22Rv1 (cell line): ENCODE results near the gene CLIC3.

Source experiments
- H3K27ac ChIP-seq: fragments of 450-650 bp; 2 replicates; pipeline ENCODE4 v1.5.1; 2017
- CTCF ChIP-seq: fragments of 450-650 bp; IDR thresholded peaks from 2 replicates; pipeline ENCODE4 v1.5.1; 2017; ENCODE audit warnings: mild to moderate bottlenecking
- ZFX ChIP-seq: fragments of 450-650 bp; IDR thresholded peaks from 2 replicates; pipeline ENCODE4 v1.6.1; 2017; ENCODE audit warnings: antibody characterized with exemption, borderline replicate concordance

Gene CLIC3

GRCh38 chr9:137030538-137031527 is 34.5 kb upstream of the CLIC3 start:
- H3K27ac ChIP-seq: no peak overlapping the region
- no peak for TF ChIP-seq CTCF
- no peak for TF ChIP-seq ZFX

- TF ChIP-seq CTCF: no peak
- no peak for TF ChIP-seq ZFX
- H3K27ac ChIP-seq: no peak overlapping the region
Measured at GRCh38 chr9:137030006-137030405, 33.6 kb upstream of the CLIC3 start.

GRCh38 chr9:137029058-137029936 is 32.9 kb upstream of the CLIC3 start:
- H3K27ac ChIP-seq: peak overlapping the region; percentile 91
- TF ChIP-seq ZFX: no peak
- TF ChIP-seq CTCF: peak; percentile 93

GRCh38 chr9:137028263-137029057 is 32.1 kb upstream of the CLIC3 start:
- TF ChIP-seq ZFX: no peak
- TF ChIP-seq CTCF: peak; percentile 73
- H3K27ac ChIP-seq: peak overlapping the region; percentile 91

- TF ChIP-seq ZFX (no peak), CTCF (no peak)
- H3K27ac ChIP-seq: peak within 1 kb of the TSS; percentile 91
Measured at GRCh38 chr9:137027369-137028262, 31.2 kb upstream of the CLIC3 start, which contains the start of gene ABCA2. Gene ABCA2, minus strand, starts transcription at chr9:137028237. Its CDS starts 97 bp downstream, at chr9:137028140.

- TF ChIP-seq CTCF (no peak), ZFX (no peak)
- H3K27ac ChIP-seq: peak overlapping the region; percentile 91
Measured at GRCh38 chr9:137026828-137027227, 30.5 kb upstream of the CLIC3 start.
